Measurements from ENCODE around the gene CLASP1. TPM values are rescaled to one million over a fixed set of nuclear protein-coding genes. Genes with fewer than 3 reads are reported as not detected.

CLASP1 gene
- total and polyA plus RNA-seq, 2 of the 8 experiments (the other 6 are each of a cell fraction or from before 2014, with no cell fraction given): 7.3 to 53.9 TPM

DNA sequence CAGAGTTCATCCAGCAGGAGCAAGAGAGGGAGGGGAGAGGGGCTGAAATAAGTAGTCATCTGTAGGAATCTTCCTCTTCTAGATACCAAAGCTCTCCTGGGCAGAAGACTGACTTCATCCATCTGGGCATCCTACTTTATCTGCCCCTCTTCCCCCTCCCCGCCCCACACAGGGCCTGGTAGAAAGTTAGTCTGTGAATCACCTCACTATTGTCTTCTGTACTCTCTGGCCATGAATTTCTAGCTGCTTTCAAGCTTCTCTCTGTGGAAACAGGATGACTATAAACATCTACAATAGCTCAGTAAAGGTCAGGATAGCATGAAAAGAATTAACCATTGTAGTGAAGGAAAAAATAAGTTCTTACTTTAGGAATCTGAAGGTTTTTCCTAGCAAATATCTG, 166.2 kb downstream of the CLASP1 start (continued):
- TF ChIP-seq YY1 (IDR thresholded peaks at IDR 0.05; ENCODE audit: low read depth, low read length) (no peak), RBBP5 (IDR thresholded peaks at IDR 0.05; ENCODE audit: borderline replicate concordance, low read depth, low read length) (no peak), KDM1A (IDR thresholded peaks at IDR 0.05; ENCODE audit: borderline replicate concordance, low read length) (no peak)

All from H1 (cell line).